Skeletal muscle satellite cell (primary cell): ENCODE data around the gene TNFRSF1A. TPM values are rescaled to one million over a fixed set of nuclear protein-coding genes. Genes with fewer than 3 reads are reported as not detected.
A peak's percentile ranks its signal among the peaks of the same experiment; 100 is the strongest.

ENCODE experiments used
- H3K27me3 ChIP-seq: 2 replicates; pipeline ENCODE4 v1.7.0; 2013; ENCODE audit warnings: low read length; ENCODE audit not compliant: control insufficient read depth, insufficient read depth
- H3K36me3 ChIP-seq: 2 replicates; pipeline ENCODE4 v1.7.0; 2013; ENCODE audit warnings: mild to moderate bottlenecking, control low read depth, low read length; ENCODE audit not compliant: insufficient read depth
- H3K4me1 ChIP-seq: 2 replicates; pipeline ENCODE4 v1.7.0; 2013; ENCODE audit warnings: low read length; ENCODE audit not compliant: control insufficient read depth, insufficient read depth
- H3K4me2 ChIP-seq: 2 replicates; pipeline ENCODE4 v1.7.0; 2013; ENCODE audit warnings: mild to moderate bottlenecking, low read length
- H3K4me3 ChIP-seq: 2 replicates; pipeline ENCODE4 v1.7.0; 2013; ENCODE audit warnings: low read length
- H3K9ac ChIP-seq: 2 replicates; pipeline ENCODE4 v1.7.0; 2013; ENCODE audit warnings: mild to moderate bottlenecking, low read depth, low read length, moderate library complexity
- H3K9me3 ChIP-seq: replicated peaks from 2 replicates; pipeline ENCODE4 v1.7.0; 2013; ENCODE audit warnings: mild to moderate bottlenecking, control low read depth, low read length
- small RNA-seq: library from RNA; depleted of rRNA; stranded (forward); fragments of <200 nt; gene quantifications from one replicate; pipeline ENCODE3, GENCODE V24; 2012

Gene TNFRSF1A

GRCh38 chr12:6280672-6281071 is 61.2 kb downstream of the TNFRSF1A start:
- no peak overlapping the region for H3K4me3 ChIP-seq

GRCh38 chr12:6280053-6280469 is 61.8 kb downstream of the TNFRSF1A start:
- peaks cover 39% of the 10 kb centered on the region for H3K4me1 ChIP-seq
- H3K27me3 ChIP-seq, result peaks cover 3% of the 10 kb centered on the region
- H3K4me2 ChIP-seq, result peak overlapping the region; percentile 60
- no peaks in the 10 kb centered on the region for H3K9me3 ChIP-seq
- H3K9ac ChIP-seq, result peak overlapping the region; percentile 31
- no peaks in the 10 kb centered on the region for H3K36me3 ChIP-seq
- peak overlapping the region; percentile 38 for H3K4me3 ChIP-seq

More at GRCh38 chr12:6280672-6281071, 61.2 kb downstream of the TNFRSF1A start:
- H3K9me3 ChIP-seq, result no peaks in the 10 kb centered on the region
- H3K9ac ChIP-seq, result no peak overlapping the region
- peak overlapping the region; percentile 60 for H3K4me2 ChIP-seq
- H3K27me3 ChIP-seq, result peaks cover 3% of the 10 kb centered on the region
- H3K36me3 ChIP-seq, result no peaks in the 10 kb centered on the region
- H3K4me1 ChIP-seq, result peaks cover 45% of the 10 kb centered on the region

- Histone ChIP-seq H3K9ac (peak overlapping the region; percentile 31), H3K27me3 (peaks cover 3% of the 10 kb centered on the region), H3K36me3 (no peaks in the 10 kb centered on the region), H3K9me3 (no peaks in the 10 kb centered on the region), H3K4me2 (peak overlapping the region; percentile 60), H3K4me3 (no peak overlapping the region), H3K4me1 (peaks cover 35% of the 10 kb centered on the region)
These were observed 62.2 kb downstream of the TNFRSF1A start for GRCh38 chr12:6279631-6280030.

GRCh38 chr12:6279256-6279628 is 62.6 kb downstream of the TNFRSF1A start:
- Histone ChIP-seq H3K4me3 (no peak overlapping the region), H3K27me3 (peaks cover 3% of the 10 kb centered on the region)

More at GRCh38 chr12:6279256-6279628, 62.6 kb downstream of the TNFRSF1A start:
- Histone ChIP-seq H3K4me2 (peak overlapping the region; percentile 60), H3K9me3 (no peaks in the 10 kb centered on the region), H3K36me3 (no peaks in the 10 kb centered on the region), H3K9ac (peak overlapping the region; percentile 31), H3K4me1 (peaks cover 35% of the 10 kb centered on the region)

Small RNA genes within 50 kb of the gene (small RNA-seq; reads per million reads assigned to genes)
- not detected for gene RN7SL391P
